ENCODE data around the gene OR14A2.

DNA sequence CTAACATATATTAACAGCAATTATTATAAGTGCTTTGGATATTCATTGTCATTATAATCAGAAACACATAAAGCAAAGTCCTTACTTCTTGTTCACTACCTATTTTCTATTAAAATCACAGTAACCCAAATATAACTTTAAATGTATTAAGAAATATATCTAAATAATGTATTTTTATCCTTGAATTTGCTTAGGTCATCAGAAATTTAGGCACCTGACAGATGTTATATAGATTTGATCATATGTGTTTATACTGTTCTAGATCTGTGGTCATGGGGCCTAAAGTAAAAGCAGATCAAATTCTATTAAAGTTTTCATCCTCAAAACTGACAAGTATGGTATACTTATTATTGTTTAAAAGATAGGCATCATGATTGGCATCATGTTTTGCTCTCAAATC lies 21.7 kb upstream of the OR14A2 start:
- TF ChIP-seq, protein P1, sequence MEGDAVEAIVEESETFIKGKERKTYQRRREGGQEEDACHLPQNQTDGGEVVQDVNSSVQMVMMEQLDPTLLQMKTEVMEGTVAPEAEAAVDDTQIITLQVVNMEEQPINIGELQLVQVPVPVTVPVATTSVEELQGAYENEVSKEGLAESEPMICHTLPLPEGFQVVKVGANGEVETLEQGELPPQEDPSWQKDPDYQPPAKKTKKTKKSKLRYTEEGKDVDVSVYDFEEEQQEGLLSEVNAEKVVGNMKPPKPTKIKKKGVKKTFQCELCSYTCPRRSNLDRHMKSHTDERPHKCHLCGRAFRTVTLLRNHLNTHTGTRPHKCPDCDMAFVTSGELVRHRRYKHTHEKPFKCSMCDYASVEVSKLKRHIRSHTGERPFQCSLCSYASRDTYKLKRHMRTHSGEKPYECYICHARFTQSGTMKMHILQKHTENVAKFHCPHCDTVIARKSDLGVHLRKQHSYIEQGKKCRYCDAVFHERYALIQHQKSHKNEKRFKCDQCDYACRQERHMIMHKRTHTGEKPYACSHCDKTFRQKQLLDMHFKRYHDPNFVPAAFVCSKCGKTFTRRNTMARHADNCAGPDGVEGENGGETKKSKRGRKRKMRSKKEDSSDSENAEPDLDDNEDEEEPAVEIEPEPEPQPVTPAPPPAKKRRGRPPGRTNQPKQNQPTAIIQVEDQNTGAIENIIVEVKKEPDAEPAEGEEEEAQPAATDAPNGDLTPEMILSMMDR (IDR thresholded peaks at IDR 0.05; ENCODE audit: low read depth, low read length, poor library complexity, severe bottlenecking), result no peak
- TF ChIP-seq EZH2phosphoT487 (IDR thresholded peaks at IDR 0.05; ENCODE audit: borderline replicate concordance, low read length), result no peak
